ENCODE measurements around the gene USP8. TPM values are rescaled to one million over a fixed set of nuclear protein-coding genes. Genes with fewer than 3 reads are reported as not detected.

The USP8 gene
- polyA plus RNA-seq, 3 donors = 32.1 to 62.4 (median 37.3) TPM

DNA sequence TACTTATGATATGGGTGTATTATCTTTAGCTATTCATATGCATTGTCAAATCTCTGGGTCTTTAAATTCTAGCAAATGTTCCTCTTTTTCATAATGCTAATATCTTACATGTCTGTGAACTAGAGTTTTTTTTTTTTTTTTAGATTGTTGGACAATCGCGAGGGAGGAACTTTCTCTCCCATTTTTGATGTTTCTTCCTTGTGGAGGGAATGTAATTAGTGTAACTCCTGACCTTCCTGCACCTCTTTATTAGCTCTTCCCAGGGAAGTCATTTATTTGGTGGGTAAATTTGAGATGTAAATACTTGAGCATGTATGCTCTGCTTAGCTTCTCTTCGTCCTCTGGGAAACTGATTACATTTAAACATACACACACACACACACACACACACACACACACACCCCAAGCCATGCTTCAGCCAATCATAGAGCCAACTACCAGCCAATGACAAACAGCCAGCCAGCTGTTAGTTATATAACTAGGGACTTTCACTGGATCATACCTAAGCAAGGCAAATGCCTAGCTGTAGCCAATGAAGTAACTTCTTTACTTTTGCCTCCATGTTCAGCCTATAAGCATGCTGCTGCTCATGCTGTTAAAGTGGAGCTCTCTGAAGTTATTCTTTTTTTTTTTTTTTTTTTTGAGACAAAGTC is 8.3 kb upstream of the USP8 start:
- H3K9me3 ChIP-seq (replicated peaks in 1 of 2; ENCODE audit: control insufficient read depth in 1 of 2, insufficient read depth in 1 of 2, low read length in 2 of 2) = no peaks in the 10 kb centered on the region
- TF ChIP-seq CTCF (IDR thresholded peaks at IDR 0.05) = no peak
- no peaks in the 10 kb centered on the region for H3K4me1 ChIP-seq (ENCODE audit: control insufficient read depth in 1 of 2, insufficient read depth in 2 of 2, low read length in 2 of 2)
- no peak overlapping the region for H3K9ac ChIP-seq (ENCODE audit: insufficient read depth, low read length, poor library complexity, severe bottlenecking)
- H3K27ac Mint-ChIP-seq = no peak overlapping the region
- peaks cover 0 to 3% (median 0%) of the 10 kb centered on the region in 7 donors for H3K9me3 Mint-ChIP-seq
- H3K27ac ChIP-seq (ENCODE audit: low read depth in 1 of 2, low read length in 2 of 2) = no peak overlapping the region
- no peak for DNase-seq
- H3K79me2 ChIP-seq (ENCODE audit: insufficient read depth, low read length) = no peaks in the 10 kb centered on the region
- no peak overlapping the region for H3K4me3 Mint-ChIP-seq
- intact Hi-C loops (cut with micrococcal nuclease) = no loop called here
- no peaks in the 10 kb centered on the region for H4K20me1 ChIP-seq (ENCODE audit: insufficient read depth, low read length)
- H3K4me1 Mint-ChIP-seq = no peaks in the 10 kb centered on the region
- H3K36me3 ChIP-seq (replicated peaks in 1 of 2; ENCODE audit: control insufficient read depth in 1 of 2, insufficient read depth in 2 of 2, low read length in 2 of 2) = no peaks in the 10 kb centered on the region
- WGBS (ENCODE audit: insufficient coverage) = no CpG with 5 or more reads among the region's 3 CpGs
- no peak overlapping the region for H3K4me2 ChIP-seq (replicated peaks; ENCODE audit: extremely low read depth, low read length, poor library complexity, severe bottlenecking)
- no peaks in the 10 kb centered on the region for H3K27me3 ChIP-seq (ENCODE audit: control insufficient read depth in 2 of 2, insufficient read depth in 2 of 2, low read length in 2 of 2)
- no peak overlapping the region for H3K4me3 ChIP-seq (replicated peaks in 1 of 3; ENCODE audit: low read depth in 2 of 3, low read length in 3 of 3)
- H2AFZ ChIP-seq (ENCODE audit: insufficient read depth, low read depth, low read length, poor library complexity, severe bottlenecking) = no peak overlapping the region
- H3K27me3 Mint-ChIP-seq (ENCODE audit: low read depth in 3 of 3) = peaks cover 0 to 2% (median 0%) of the 10 kb centered on the region in 3 donors
- H3K36me3 Mint-ChIP-seq = no peaks in the 10 kb centered on the region

- no peak overlapping the region for H3K27ac ChIP-seq (ENCODE audit: low read depth in 1 of 2, low read length in 2 of 2)
- H3K36me3 ChIP-seq (replicated peaks in 1 of 2; ENCODE audit: control insufficient read depth in 1 of 2, insufficient read depth in 2 of 2, low read length in 2 of 2) = no peaks in the 10 kb centered on the region
- H3K4me3 ChIP-seq (replicated peaks in 1 of 3; ENCODE audit: low read depth in 2 of 3, low read length in 3 of 3) = no peak overlapping the region
- Mint-ChIP-seq H3K4me3 (no peak overlapping the region), H3K27me3 (ENCODE audit: low read depth in 3 of 3) (peaks cover 0 to 2% (median 0%) of the 10 kb centered on the region in 3 donors), H3K4me1 (no peaks in the 10 kb centered on the region), H3K9me3 (peaks cover 0 to 3% (median 0%) of the 10 kb centered on the region in 7 donors), H3K36me3 (no peaks in the 10 kb centered on the region), H3K27ac (peak overlapping the region in 2 of 7 donors; percentile 10 to 13)
- DNase-seq = no peak
- 100% methylated on average over 1 of the region's 1 CpG for WGBS (ENCODE audit: insufficient coverage)
- H2AFZ ChIP-seq (ENCODE audit: insufficient read depth, low read depth, low read length, poor library complexity, severe bottlenecking) = no peak overlapping the region
- H3K9ac ChIP-seq (ENCODE audit: insufficient read depth, low read length, poor library complexity, severe bottlenecking) = no peak overlapping the region
- no peaks in the 10 kb centered on the region for H3K9me3 ChIP-seq (replicated peaks in 1 of 2; ENCODE audit: control insufficient read depth in 1 of 2, insufficient read depth in 1 of 2, low read length in 2 of 2)
- no peaks in the 10 kb centered on the region for H4K20me1 ChIP-seq (ENCODE audit: insufficient read depth, low read length)
- no peak overlapping the region for H3K4me2 ChIP-seq (replicated peaks; ENCODE audit: extremely low read depth, low read length, poor library complexity, severe bottlenecking)
- no peaks in the 10 kb centered on the region for H3K79me2 ChIP-seq (ENCODE audit: insufficient read depth, low read length)
- no peak for TF ChIP-seq CTCF (IDR thresholded peaks at IDR 0.05)
- no peaks in the 10 kb centered on the region for H3K27me3 ChIP-seq (ENCODE audit: control insufficient read depth in 2 of 2, insufficient read depth in 2 of 2, low read length in 2 of 2)
- intact Hi-C loops (cut with micrococcal nuclease) = no loop called here
- H3K4me1 ChIP-seq (ENCODE audit: control insufficient read depth in 1 of 2, insufficient read depth in 2 of 2, low read length in 2 of 2) = no peaks in the 10 kb centered on the region
These were observed 7.3 kb upstream of the USP8 start for GRCh38 chr15:50416890-50417289.

Data from CD14-positive monocyte (primary cell).